ENCODE measurements around the gene FGF5. TPM values are rescaled to one million over a fixed set of nuclear protein-coding genes. Genes with fewer than 3 reads are reported as not detected.

The FGF5 gene
- total and polyA plus RNA-seq, 2 of the 13 experiments (the other 11 are each of a cell fraction or from before 2014, with no cell fraction given): not detected

- CTCF ChIA-PET (ENCODE audit: low intra/inter-chr PET ratio, low total read pairs): no interaction called here
- H3K27ac ChIP-seq (ENCODE audit: extremely low read length, insufficient read depth, low read length): no peak overlapping the region
- H3K9me3 ChIP-seq (ENCODE audit: low read length): no peaks in the 10 kb centered on the region
- no peak overlapping the region for H3K9ac ChIP-seq (ENCODE audit: insufficient read depth, low read depth, low read length)
- no peaks in the 10 kb centered on the region for H3K79me2 ChIP-seq (ENCODE audit: insufficient read depth, low read length)
- H3K27me3 ChIP-seq (ENCODE audit: control insufficient read depth in 1 of 2, insufficient read depth in 2 of 2, low read length in 2 of 2): no peaks in the 10 kb centered on the region
- H3K4me2 ChIP-seq (ENCODE audit: low read depth, low read length): no peak overlapping the region
- ATAC-seq (no peak), FAIRE-seq (no peak), DNase-seq (ENCODE audit: low spot score) (no peak)
- no peak overlapping the region for H3K4me3 ChIP-seq (replicated peaks in 1 of 3; ENCODE audit: insufficient read depth in 1 of 3, low read depth in 2 of 3, low read length in 3 of 3)
- H3K4me1 ChIP-seq (ENCODE audit: insufficient read depth, low read length): no peaks in the 10 kb centered on the region
- H4K20me1 ChIP-seq (ENCODE audit: insufficient read depth, low read length): no peaks in the 10 kb centered on the region
- no peaks in the 10 kb centered on the region for H3K36me3 ChIP-seq (replicated peaks in 1 of 2; ENCODE audit: control insufficient read depth in 1 of 2, insufficient read depth in 2 of 2, low read length in 2 of 2)
- in situ Hi-C loops (cut with HindIII; ENCODE audit: extremely low pct_ligation_motif_present, low pct_unique_long_range_greater_than_20kb) (no loop called here), intact Hi-C loops (cut with micrococcal nuclease; ENCODE audit: unreplicated experiment) (no loop called here)
- H2AFZ ChIP-seq (ENCODE audit: low read length): no peak overlapping the region
- no TSS peak for BruUV-seq (replicated peaks)
- POLR2A ChIA-PET: no interaction called here
- no peak for TF ChIP-seq ZNF784 (CRISPR knock-in tag; IDR thresholded peaks at IDR 0.05; ENCODE audit: borderline replicate concordance)
- TF ChIP-seq RNF219 (CRISPR knock-in tag; IDR thresholded peaks at IDR 0.05): no peak
- TF ChIP-seq RNF2 (conservative IDR thresholded peaks at IDR 0.05; ENCODE audit: low read depth): no peak
- TF ChIP-seq KDM6A (CRISPR knock-in tag; IDR thresholded peaks at IDR 0.05; ENCODE audit: low read depth): no peak
- no peak for TF ChIP-seq CEBPZ (IDR thresholded peaks at IDR 0.05; ENCODE audit: low read length)
- no peak for TF ChIP-seq ZNF124 (CRISPR knock-in tag; IDR thresholded peaks at IDR 0.05)
- no peak for TF ChIP-seq SNAPC4 (CRISPR knock-in tag; IDR thresholded peaks at IDR 0.05)
- no peak for TF ChIP-seq NR2F2 (IDR thresholded peaks at IDR 0.05; ENCODE audit: borderline replicate concordance, low read depth)
- TF ChIP-seq GRHL1 (CRISPR knock-in tag; conservative IDR thresholded peaks at IDR 0.05): no peak
- no peak for TF ChIP-seq HOXA5 (CRISPR knock-in tag; IDR thresholded peaks at IDR 0.05)
- TF ChIP-seq DMAP1 (CRISPR knock-in tag; IDR thresholded peaks at IDR 0.05): no peak
- TF ChIP-seq HOXD1 (CRISPR knock-in tag; IDR thresholded peaks at IDR 0.05): no peak
- TF ChIP-seq SMARCC2 (IDR thresholded peaks at IDR 0.05): no peak
These were observed 14.0 kb upstream of the FGF5 start for GRCh38 chr4:80252427-80252826.
